Measurements from ENCODE around the gene FER1L5. TPM values are rescaled to one million over a fixed set of nuclear protein-coding genes. Genes with fewer than 3 reads are reported as not detected.
A peak's percentile ranks its signal among the peaks of the same experiment; 100 is the strongest.

FER1L5 gene
- total RNA-seq, 1 experiment from 2014 or later, result 0.09 TPM

- Histone ChIP-seq H3F3A (ENCODE audit: insufficient read depth, low read depth) (no peaks in the 10 kb centered on the region), H3K9me3 (ENCODE audit: insufficient read depth, low read depth) (no peaks in the 10 kb centered on the region), H4K20me1 (ENCODE audit: insufficient read depth) (no peaks in the 10 kb centered on the region), H3K79me2 (ENCODE audit: low read depth) (no peaks in the 10 kb centered on the region), H3K9me2 (ENCODE audit: insufficient read depth) (no peaks in the 10 kb centered on the region), H3K27ac (no peak overlapping the region), H3K4me1 (replicated peaks; ENCODE audit: insufficient read depth) (peaks cover 7% of the 10 kb centered on the region), H3K4me3 (no peak overlapping the region), H2AFZ (no peak overlapping the region), H3K27me3 (ENCODE audit: insufficient read depth, low read depth) (no peaks in the 10 kb centered on the region), H3K4me2 (no peak overlapping the region), H3K36me3 (ENCODE audit: low read depth) (peaks cover 45% of the 10 kb centered on the region)
- POLR2A ChIA-PET (ENCODE audit: unreplicated experiment), result no interaction called here
- no peak for DNase-seq
- BruUV-seq (replicated peaks), result no TSS peak
- TF ChIP-seq EZH2 (IDR thresholded peaks at IDR 0.05; ENCODE audit: low read depth) (no peak), CTCF (conservative IDR thresholded peaks at IDR 0.05) (no peak)
- CTCF ChIA-PET, result no interaction called here
- intact Hi-C loops (cut with micrococcal nuclease; ENCODE audit: unreplicated experiment), result loop anchor here (10.0 kb wide), 1 partner anchor 76 kb away; the partner anchor contains the start of gene KANSL3
Measured at GRCh38 chr2:96710985-96711384, 68.4 kb downstream of the FER1L5 start.

GRCh38 chr2:96715658-96716057 is 73.1 kb downstream of the FER1L5 start:
- no peak for DNase-seq
- no peaks in the 10 kb centered on the region for H3K9me2 ChIP-seq (ENCODE audit: insufficient read depth)
- no peaks in the 10 kb centered on the region for H4K20me1 ChIP-seq (ENCODE audit: insufficient read depth)
- intact Hi-C loops (cut with micrococcal nuclease; ENCODE audit: unreplicated experiment), result loop anchor here (10.0 kb wide), 1 partner anchor 81 kb away; the partner anchor contains the start of gene KANSL3
- ChIA-PET POLR2A (ENCODE audit: unreplicated experiment) (interaction anchor here (0.7 kb wide), 1 partner anchor 51 kb away, joined by 11 read pairs; no protein-coding TSS in a partner anchor), CTCF (no interaction called here)
- H3K4me3 ChIP-seq, result no peak overlapping the region
- BruUV-seq (replicated peaks), result no TSS peak
- H2AFZ ChIP-seq, result no peak overlapping the region
- H3K36me3 ChIP-seq (ENCODE audit: low read depth), result 0 out of 2 replicates have a peak, but pooled peaks cover 6% of the 10 kb centered on the region
- no peaks in the 10 kb centered on the region for H3K79me2 ChIP-seq (ENCODE audit: low read depth)
- H3F3A ChIP-seq (ENCODE audit: insufficient read depth, low read depth), result no peaks in the 10 kb centered on the region; the same call in 1 of the 2 replicates
- no peak overlapping the region for H3K4me2 ChIP-seq
- H3K27ac ChIP-seq, result peak overlapping the region; percentile 48; the same call in 1 of the 2 replicates
- no peaks in the 10 kb centered on the region for H3K9me3 ChIP-seq (ENCODE audit: insufficient read depth, low read depth)
- TF ChIP-seq CTCF (conservative IDR thresholded peaks at IDR 0.05) (no peak), EZH2 (IDR thresholded peaks at IDR 0.05; ENCODE audit: low read depth) (no peak)
- H3K4me1 ChIP-seq (replicated peaks; ENCODE audit: insufficient read depth), result peaks cover 11% of the 10 kb centered on the region
- H3K27me3 ChIP-seq (ENCODE audit: insufficient read depth, low read depth), result no peaks in the 10 kb centered on the region

- H3K79me2 ChIP-seq (ENCODE audit: low read depth), result no peaks in the 10 kb centered on the region
- no peaks in the 10 kb centered on the region; the same call in 1 of the 2 replicates for H3F3A ChIP-seq (ENCODE audit: insufficient read depth, low read depth)
- no TSS peak for BruUV-seq (replicated peaks)
- H3K27ac ChIP-seq, result peak overlapping the region; percentile 48; the same call in 1 of the 2 replicates
- H3K4me3 ChIP-seq, result no peak overlapping the region
- no peak for DNase-seq
- H3K4me2 ChIP-seq, result no peak overlapping the region
- intact Hi-C loops (cut with micrococcal nuclease; ENCODE audit: unreplicated experiment), result loop anchor here (10.0 kb wide), 1 partner anchor 82 kb away; the partner anchor contains the start of gene KANSL3
- ChIA-PET CTCF (no interaction called here), POLR2A (ENCODE audit: unreplicated experiment) (no interaction called here)
- no peaks in the 10 kb centered on the region for H4K20me1 ChIP-seq (ENCODE audit: insufficient read depth)
- H2AFZ ChIP-seq, result no peak overlapping the region
- no peaks in the 10 kb centered on the region for H3K9me2 ChIP-seq (ENCODE audit: insufficient read depth)
- TF ChIP-seq EZH2 (IDR thresholded peaks at IDR 0.05; ENCODE audit: low read depth) (no peak), CTCF (conservative IDR thresholded peaks at IDR 0.05) (no peak)
- no peaks in the 10 kb centered on the region for H3K9me3 ChIP-seq (ENCODE audit: insufficient read depth, low read depth)
- no peaks in the 10 kb centered on the region for H3K36me3 ChIP-seq (ENCODE audit: low read depth)
- no peaks in the 10 kb centered on the region for H3K27me3 ChIP-seq (ENCODE audit: insufficient read depth, low read depth)
- peaks cover 11% of the 10 kb centered on the region for H3K4me1 ChIP-seq (replicated peaks; ENCODE audit: insufficient read depth)
Measured at GRCh38 chr2:96716388-96716787, 73.8 kb downstream of the FER1L5 start.

Data from PC-9 (cell line).